IgD-negative memory B cell (primary cell): ENCODE results near the gene SMNDC1. TPM values are rescaled to one million over a fixed set of nuclear protein-coding genes. Genes with fewer than 3 reads are reported as not detected.
"Not testable (repeated sequence)": the region's sequence is repeated elsewhere in the genome, so short reads cannot be mapped to it uniquely, and the experiment has no call there.

Experiments
- H3K27ac Mint-ChIP-seq, 3 donors: one replicate each; pipeline ENCODE4 v1.8.0; 2020 to 2022; ENCODE audit warnings: mild to moderate bottlenecking in 3 of 3, mixed read lengths in 3 of 3, moderate library complexity in 1 of 3
- H3K27me3 Mint-ChIP-seq: one replicate; pipeline ENCODE4 v1.8.0; 2021; ENCODE audit warnings: mixed read lengths
- H3K36me3 Mint-ChIP-seq: one replicate; pipeline ENCODE4 v1.8.0; 2020; ENCODE audit warnings: mild to moderate bottlenecking, mixed read lengths
- H3K4me1 Mint-ChIP-seq, 3 donors: one replicate each; pipeline ENCODE4 v1.8.0; 2020 to 2022; ENCODE audit warnings: mixed read lengths in 3 of 3, mild to moderate bottlenecking in 1 of 3
- H3K4me3 Mint-ChIP-seq, 4 donors: one replicate each; pipeline ENCODE4 v1.8.0; 2020 to 2022; ENCODE audit warnings: mild to moderate bottlenecking in 4 of 4, mixed read lengths in 4 of 4, moderate library complexity in 3 of 4
- H3K9me3 Mint-ChIP-seq, 3 donors: one replicate each; pipeline ENCODE4 v1.8.0; 2020 to 2021; ENCODE audit warnings: mixed read lengths in 3 of 3, mild to moderate bottlenecking in 1 of 3
- polyA plus RNA-seq: library from polyadenylated mRNA; unstranded; fragments of 300-500 nt; fragmentation: Illumina TruSeq; gene quantifications from one replicate; pipeline ENCODE4 v1.2.3, GENCODE V29; 2021

The SMNDC1 gene
- polyA plus RNA-seq, 1 donor from 2014 or later = 20.4 TPM

DNA sequence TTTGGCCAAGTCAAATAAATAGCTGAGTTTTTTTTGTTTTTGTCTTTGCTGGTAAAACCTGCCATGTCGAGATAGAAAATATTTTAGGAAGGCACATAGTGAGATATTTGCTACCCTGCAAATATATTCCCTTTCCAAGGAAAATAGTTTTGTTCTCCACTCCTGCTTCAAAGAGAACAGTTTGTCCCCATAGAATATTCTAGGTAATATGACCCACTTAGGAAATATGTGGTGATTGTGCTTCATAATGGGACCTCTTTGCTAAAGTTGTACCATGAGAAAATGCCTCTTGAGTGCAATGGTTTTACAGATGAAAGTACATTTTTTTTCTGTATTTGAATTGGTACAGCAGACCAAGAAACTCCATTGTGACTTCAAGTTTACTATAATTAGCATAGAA is 41.6 kb downstream of the SMNDC1 start:
- Mint-ChIP-seq H3K4me3 (no peak overlapping the region), H3K27ac (peak overlapping the region in 1 of 3 donors; percentile 1), H3K4me1 (peaks cover under 1 to 7% (median 3%) of the 10 kb centered on the region in 3 donors), H3K9me3 (no peaks in the 10 kb centered on the region), H3K27me3 (no peaks in the 10 kb centered on the region), H3K36me3 (peaks cover 1% of the 10 kb centered on the region)

DNA sequence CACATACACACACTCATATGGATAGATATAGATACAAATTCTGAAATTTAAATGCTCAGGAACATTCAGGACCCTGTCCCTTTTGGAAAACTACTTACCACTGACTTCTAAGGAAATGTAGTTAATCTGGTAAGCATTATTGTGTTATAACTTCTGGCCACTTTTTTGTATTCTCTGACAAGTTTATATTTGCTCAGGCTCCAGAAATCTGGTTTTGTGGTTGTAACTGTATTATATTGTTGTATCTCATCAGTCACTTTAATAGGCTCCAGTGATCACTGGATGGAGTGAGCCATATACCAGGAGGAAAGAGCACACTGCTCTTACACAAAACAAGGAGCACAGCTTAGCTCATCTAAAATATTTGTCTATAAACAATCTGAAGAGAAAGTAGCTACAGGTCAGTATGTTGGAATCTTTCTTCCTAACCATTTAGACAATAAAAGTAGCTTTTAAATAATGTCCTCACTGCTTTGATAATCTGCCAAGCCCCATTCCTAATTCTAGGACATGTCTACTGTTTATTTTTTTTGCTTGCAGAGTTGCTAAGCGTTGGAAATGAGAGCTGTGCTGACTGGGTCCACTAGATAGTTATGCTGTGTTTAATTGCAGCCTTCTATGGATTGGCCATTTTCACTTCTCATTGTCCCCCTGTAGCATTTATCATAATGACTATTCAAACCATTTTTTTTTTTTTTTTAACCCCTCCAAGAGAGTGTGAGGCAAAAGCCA is 43.8 kb downstream of the SMNDC1 start:
- no peaks in the 10 kb centered on the region for H3K4me1 Mint-ChIP-seq
- peaks cover 0 to 1% (median under 1%) of the 10 kb centered on the region in 3 donors for H3K9me3 Mint-ChIP-seq
- no peak overlapping the region for H3K27ac Mint-ChIP-seq
- H3K36me3 Mint-ChIP-seq = peaks cover 1% of the 10 kb centered on the region
- no peaks in the 10 kb centered on the region for H3K27me3 Mint-ChIP-seq
- H3K4me3 Mint-ChIP-seq = no peak overlapping the region

DNA sequence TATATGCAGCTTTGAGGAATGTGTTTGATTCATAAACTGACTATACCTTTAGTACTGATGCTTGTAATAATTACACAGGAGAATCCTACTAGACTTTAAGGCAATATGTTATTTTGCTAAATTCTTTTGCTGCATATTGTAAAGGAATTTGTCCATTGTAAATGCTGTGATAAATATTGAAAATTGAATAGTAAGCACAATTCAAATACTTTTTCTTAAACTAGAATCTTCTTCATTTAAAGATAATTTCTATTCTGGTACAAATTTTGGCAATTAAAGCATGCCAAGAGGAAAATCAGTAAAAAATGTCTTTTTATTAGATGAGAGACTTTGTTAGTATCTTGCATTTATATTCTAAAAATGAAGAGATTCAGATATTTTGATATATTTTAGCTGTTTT is 45.4 kb downstream of the SMNDC1 start:
- no peaks in the 10 kb centered on the region for H3K27me3 Mint-ChIP-seq
- H3K9me3 Mint-ChIP-seq = peaks cover 0 to 4% (median 1%) of the 10 kb centered on the region in 3 donors
- no peak overlapping the region for H3K27ac Mint-ChIP-seq
- H3K36me3 Mint-ChIP-seq = peaks cover 1% of the 10 kb centered on the region
- no peak overlapping the region for H3K4me3 Mint-ChIP-seq
- peaks cover 4 to 5% (median 4%) of the 10 kb centered on the region in 3 donors for H3K4me1 Mint-ChIP-seq

DNA sequence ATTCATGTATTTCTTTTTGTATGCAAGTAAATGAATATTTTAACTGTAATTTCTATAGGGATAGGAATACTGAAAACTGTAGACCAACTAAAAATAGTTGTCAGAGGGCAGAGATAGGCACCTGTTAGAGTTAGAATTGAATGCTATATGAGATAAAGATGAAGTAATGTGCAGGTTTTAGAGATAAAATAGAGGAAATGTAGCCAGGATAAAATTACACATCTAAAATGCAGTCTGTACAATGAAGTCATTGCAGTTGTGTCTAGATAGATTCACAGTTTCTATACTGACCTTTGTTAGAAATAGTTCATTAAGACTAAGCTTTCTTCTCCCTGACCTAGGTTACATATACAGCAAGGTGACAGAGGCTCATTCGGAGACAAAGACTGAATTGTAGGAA is 46.2 kb downstream of the SMNDC1 start:
- Mint-ChIP-seq H3K36me3 (peaks cover 3% of the 10 kb centered on the region), H3K27me3 (no peaks in the 10 kb centered on the region), H3K9me3 (peaks cover 0 to 4% (median 1%) of the 10 kb centered on the region in 3 donors), H3K4me1 (peaks cover 6 to 7% (median 6%) of the 10 kb centered on the region in 3 donors), H3K27ac (no peak overlapping the region), H3K4me3 (no peak overlapping the region)

DNA sequence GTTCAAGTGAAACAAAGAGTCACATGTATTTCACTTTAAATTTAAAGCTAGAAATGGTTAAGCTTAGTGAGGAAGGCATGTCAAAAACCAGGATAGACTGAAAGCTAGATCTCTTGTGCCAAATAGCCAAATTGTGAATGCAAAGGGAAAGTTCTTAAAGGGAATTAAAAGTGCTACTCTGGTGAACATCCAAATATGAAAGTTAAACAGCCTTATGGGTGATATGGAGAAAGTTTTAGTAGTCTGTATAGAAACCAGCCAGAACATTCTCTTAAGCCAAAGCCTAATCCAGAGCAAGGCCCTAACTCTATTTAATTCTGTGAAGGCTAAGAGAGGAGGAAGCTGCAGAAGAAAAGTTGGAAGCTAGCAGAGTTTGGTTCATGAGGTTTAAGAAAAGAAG is 50.3 kb downstream of the SMNDC1 start:
- Mint-ChIP-seq H3K36me3 (peaks cover 6% of the 10 kb centered on the region), H3K9me3 (peaks cover 0 to 4% (median 1%) of the 10 kb centered on the region in 3 donors), H3K27me3 (no peaks in the 10 kb centered on the region), H3K27ac (no peak overlapping the region), H3K4me3 (peak overlapping the region in 1 of 4 donors; percentile 56), H3K4me1 (peaks cover 6 to 11% (median 9%) of the 10 kb centered on the region in 3 donors)

DNA sequence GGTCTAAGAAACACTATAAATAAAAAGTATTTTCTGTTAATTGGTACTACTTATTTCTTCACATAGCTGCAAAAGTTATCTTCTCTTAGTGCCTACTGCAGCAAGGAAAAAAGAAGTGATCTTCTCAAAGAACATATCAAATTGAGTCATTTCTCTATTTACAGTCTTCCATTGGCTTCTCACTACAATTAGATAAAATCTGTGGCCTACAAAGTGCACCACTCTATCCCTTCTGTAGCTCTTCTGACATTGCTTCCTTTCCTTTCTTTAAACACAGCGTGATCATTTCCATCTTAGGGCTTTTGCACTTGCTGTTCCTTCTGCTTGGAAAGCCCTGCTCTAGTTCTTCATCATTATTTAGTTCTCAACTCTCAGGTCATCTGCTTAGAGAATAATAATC is 52.6 kb downstream of the SMNDC1 start:
- Mint-ChIP-seq H3K36me3 (peaks cover 6% of the 10 kb centered on the region), H3K4me3 (no peak overlapping the region), H3K27ac (no peak overlapping the region), H3K9me3 (peaks cover 0 to 4% (median 1%) of the 10 kb centered on the region in 3 donors), H3K27me3 (no peaks in the 10 kb centered on the region), H3K4me1 (peaks cover 6 to 11% (median 9%) of the 10 kb centered on the region in 3 donors)

DNA sequence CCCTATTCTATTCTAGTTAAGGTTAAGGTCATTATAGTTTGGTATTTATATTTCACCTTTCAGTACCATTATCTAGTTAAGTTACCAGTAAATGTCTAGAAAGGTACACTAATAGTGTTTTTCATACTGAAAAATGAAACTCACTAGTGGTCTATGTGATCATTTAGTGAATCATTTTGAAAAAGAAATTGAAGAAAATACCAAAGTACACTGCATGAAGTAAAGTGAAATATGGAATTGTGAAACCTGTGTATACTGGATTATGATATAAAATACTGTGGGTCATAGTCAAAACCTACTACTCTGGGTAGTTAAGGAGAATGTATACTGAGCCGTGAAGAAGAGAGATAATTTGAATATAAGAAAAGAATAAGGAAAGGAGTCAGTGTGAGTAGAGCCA is 53.3 kb downstream of the SMNDC1 start:
- H3K4me3 Mint-ChIP-seq = not testable (repeated sequence)

DNA sequence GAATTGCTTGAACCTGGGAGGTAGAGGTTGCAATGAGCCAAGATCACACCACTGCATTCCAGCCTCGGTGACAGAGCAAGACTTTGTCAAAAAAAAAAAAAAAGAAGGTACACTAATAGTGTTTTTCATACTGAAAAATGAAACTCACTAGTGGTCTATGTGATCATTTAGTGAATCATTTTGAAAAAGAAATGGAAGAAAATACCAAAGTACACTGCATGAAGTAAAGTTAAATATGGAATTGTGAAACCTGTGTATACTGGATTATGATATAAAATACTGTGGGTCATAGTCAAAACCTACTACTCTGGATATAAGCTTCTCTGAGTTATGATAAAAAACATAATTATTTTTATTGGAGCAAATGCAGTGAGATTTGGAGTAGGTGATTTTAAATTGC is 55.2 kb downstream of the SMNDC1 start:
- not testable (repeated sequence) for H3K36me3 Mint-ChIP-seq, H3K9me3 Mint-ChIP-seq, H3K4me3 Mint-ChIP-seq, H3K27me3 Mint-ChIP-seq, H3K27ac Mint-ChIP-seq, H3K4me1 Mint-ChIP-seq

More for the DNA sequence above, 53.3 kb downstream of the SMNDC1 start:
- peaks cover 6 to 11% (median 9%) of the 10 kb centered on the region in 3 donors for H3K4me1 Mint-ChIP-seq
- H3K9me3 Mint-ChIP-seq, H3K27me3 Mint-ChIP-seq, H3K36me3 Mint-ChIP-seq, H3K27ac Mint-ChIP-seq: not testable (repeated sequence)

DNA sequence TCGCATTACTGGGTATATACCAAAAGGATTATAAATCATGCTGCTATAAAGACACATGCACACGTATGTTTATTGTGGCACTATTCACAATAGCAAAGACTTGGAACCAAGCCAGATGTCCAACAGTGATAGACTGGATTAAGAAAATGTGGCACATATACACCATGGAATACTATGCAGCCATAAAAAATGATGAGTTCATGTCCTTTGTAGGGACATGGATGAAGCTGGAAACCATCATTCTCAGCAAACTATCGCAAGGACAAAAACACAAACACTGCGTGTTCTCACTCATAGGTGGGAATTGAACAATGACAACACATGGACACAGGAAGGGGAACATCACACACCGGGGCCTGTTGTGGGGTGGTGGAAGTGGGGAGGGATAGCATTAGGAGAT is 56.9 kb downstream of the SMNDC1 start:
- H3K4me1 Mint-ChIP-seq, H3K4me3 Mint-ChIP-seq, H3K27ac Mint-ChIP-seq, H3K36me3 Mint-ChIP-seq, H3K9me3 Mint-ChIP-seq, H3K27me3 Mint-ChIP-seq: not testable (repeated sequence)

DNA sequence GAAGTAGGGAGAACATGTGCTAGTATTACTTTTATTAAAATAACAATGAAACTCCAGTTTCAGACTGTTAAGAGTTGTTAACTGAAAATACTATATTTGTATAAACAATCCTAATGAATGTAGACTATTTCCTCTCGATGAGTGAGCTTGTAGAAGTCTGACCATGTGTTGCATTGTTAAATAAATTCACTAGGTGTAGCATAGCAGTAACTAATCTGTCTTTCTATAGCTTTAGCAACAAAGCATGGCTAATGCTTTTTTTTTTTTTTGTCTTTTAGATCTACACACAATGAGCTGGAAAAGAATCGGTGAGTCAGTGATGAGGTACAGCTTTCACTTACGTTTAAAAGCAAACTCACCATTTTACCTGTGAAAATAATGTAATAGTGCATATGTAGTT is 60.2 kb downstream of the SMNDC1 start:
- no peak overlapping the region for H3K27ac Mint-ChIP-seq
- H3K9me3 Mint-ChIP-seq = peaks cover 0 to 2% (median 1%) of the 10 kb centered on the region in 3 donors
- no peak overlapping the region for H3K4me3 Mint-ChIP-seq
- peaks cover 5 to 13% (median 12%) of the 10 kb centered on the region in 3 donors for H3K4me1 Mint-ChIP-seq
- H3K27me3 Mint-ChIP-seq = peaks cover 2% of the 10 kb centered on the region
- H3K36me3 Mint-ChIP-seq = peaks cover 2% of the 10 kb centered on the region

DNA sequence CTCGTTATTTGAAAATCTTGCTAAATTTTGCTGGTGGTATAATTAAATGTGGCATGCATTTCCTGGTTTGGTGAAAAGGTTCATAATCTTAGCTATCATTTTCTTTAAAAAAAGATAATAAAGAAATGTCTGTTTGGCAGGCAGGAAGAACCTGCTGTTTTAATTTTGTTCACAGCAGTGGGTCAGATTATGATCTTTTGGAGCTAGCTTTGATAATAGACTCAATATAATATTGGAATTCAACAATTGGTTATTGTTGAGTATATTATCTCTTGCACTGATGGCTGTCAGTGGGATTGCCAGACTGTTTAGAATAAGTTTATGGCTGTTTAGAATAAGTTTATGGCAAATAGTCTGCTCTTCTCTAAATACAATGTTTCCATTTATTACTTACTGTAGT is 62.2 kb downstream of the SMNDC1 start:
- Mint-ChIP-seq H3K27ac (no peak overlapping the region), H3K36me3 (peaks cover 5% of the 10 kb centered on the region), H3K9me3 (peaks cover 0 to 2% (median 1%) of the 10 kb centered on the region in 3 donors)

DNA sequence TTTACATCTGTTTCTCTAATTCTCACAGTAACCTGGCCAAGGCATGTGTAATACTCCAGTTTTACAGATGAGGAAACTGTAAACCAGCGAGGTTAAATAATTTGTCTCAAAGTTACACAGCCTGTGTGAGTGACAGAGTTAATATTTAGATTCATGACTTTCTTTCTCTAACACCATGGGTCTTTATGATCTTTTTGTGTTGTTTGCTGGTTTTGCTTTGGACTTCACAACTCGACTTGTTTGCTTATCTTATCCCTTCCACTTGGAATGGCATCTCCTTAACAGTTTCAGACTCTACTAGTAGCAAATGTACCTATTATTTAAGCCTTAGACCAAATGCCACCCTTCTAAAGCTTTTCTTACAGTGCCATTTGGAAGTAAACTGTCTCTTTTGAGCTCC is 62.9 kb downstream of the SMNDC1 start:
- H3K4me3 Mint-ChIP-seq = no peak overlapping the region
- no peaks in the 10 kb centered on the region for H3K27me3 Mint-ChIP-seq
- peaks cover 0 to 2% (median 1%) of the 10 kb centered on the region in 3 donors for H3K9me3 Mint-ChIP-seq
- H3K27ac Mint-ChIP-seq = no peak overlapping the region
- peaks cover 5% of the 10 kb centered on the region for H3K36me3 Mint-ChIP-seq
- H3K4me1 Mint-ChIP-seq = peaks cover 5 to 15% (median 13%) of the 10 kb centered on the region in 3 donors

More for the DNA sequence above, 62.2 kb downstream of the SMNDC1 start:
- H3K27me3 Mint-ChIP-seq = peaks cover 2% of the 10 kb centered on the region
- H3K4me3 Mint-ChIP-seq = no peak overlapping the region
- peaks cover 5 to 15% (median 13%) of the 10 kb centered on the region in 3 donors for H3K4me1 Mint-ChIP-seq

DNA sequence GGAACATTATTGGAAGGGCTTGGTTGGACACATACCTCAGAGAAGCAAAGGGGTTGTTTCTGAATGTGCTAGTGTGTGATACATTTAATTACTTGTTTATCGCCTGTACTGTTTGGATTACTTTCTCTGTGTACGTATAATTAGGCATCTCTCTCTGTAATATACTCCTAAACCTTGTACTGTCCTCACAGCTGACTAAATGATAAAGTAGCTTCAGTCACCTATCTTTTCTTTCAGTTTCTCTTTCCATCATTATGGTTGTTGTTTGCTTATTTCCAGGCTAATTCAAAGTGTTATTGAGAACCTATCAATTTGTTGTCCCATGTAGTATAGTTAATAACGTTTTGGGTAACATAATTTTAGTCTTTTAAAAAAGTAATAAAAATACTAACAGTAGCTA is 63.3 kb downstream of the SMNDC1 start:
- H3K4me3 Mint-ChIP-seq = no peak overlapping the region
- peaks cover 0 to 2% (median 1%) of the 10 kb centered on the region in 3 donors for H3K9me3 Mint-ChIP-seq
- peaks cover 5 to 15% (median 13%) of the 10 kb centered on the region in 3 donors for H3K4me1 Mint-ChIP-seq
- H3K36me3 Mint-ChIP-seq = peaks cover 5% of the 10 kb centered on the region
- H3K27me3 Mint-ChIP-seq = no peaks in the 10 kb centered on the region
- no peak overlapping the region for H3K27ac Mint-ChIP-seq
